ENCODE measurements around the gene ABAT.
"Not testable (repeated sequence)": the region's sequence is repeated elsewhere in the genome, so short reads cannot be mapped to it uniquely, and the experiment has no call there.

The ABAT gene

GRCh38 chr16:8682551-8683259, 8.3 kb downstream of the ABAT start:
- no peak for DNase-seq (ENCODE audit: low read depth, low spot score)

- DNase-seq (ENCODE audit: low read depth, low spot score): no peak
These were observed 9.2 kb downstream of the ABAT start for GRCh38 chr16:8683640-8684039.

- DNase-seq (ENCODE audit: low read depth, low spot score): no peak
These were observed 11.2 kb downstream of the ABAT start for GRCh38 chr16:8685617-8686016.

GRCh38 chr16:8686031-8686621, 11.7 kb downstream of the ABAT start:
- DNase-seq (ENCODE audit: low read depth, low spot score): no peak

- DNase-seq (ENCODE audit: low read depth, low spot score): no peak
These were observed 12.5 kb downstream of the ABAT start for GRCh38 chr16:8686879-8687278.

DNA sequence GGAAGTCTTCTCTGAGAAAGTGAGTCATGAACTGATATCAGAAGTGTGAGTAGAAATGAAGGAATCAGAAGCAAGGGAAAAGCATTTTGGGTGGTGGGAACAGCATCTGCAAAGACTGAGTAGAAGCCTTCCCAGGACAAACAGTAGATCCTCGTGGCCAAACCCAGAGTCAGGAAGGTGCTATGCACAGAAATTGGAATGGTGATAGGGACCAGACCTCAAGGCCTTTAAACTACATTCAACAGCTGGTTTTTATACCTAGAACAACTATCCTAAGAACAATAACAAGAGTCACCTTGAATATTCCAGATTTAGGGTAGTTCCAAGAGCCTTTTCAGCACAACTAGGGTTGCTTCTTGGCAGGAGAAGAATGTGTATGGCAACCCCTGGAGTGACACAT, 15.3 kb downstream of the ABAT start:
- no peak for DNase-seq (ENCODE audit: low read depth, low spot score)

- DNase-seq (ENCODE audit: low read depth, low spot score): no peak
These were observed 17.3 kb downstream of the ABAT start for GRCh38 chr16:8691728-8692127.

GRCh38 chr16:8694795-8695728, 20.6 kb downstream of the ABAT start:
- DNase-seq (ENCODE audit: low read depth, low spot score): no peak

GRCh38 chr16:8696880-8697279, 22.5 kb downstream of the ABAT start:
- DNase-seq (ENCODE audit: low read depth, low spot score): no peak

GRCh38 chr16:8697965-8698364, 23.5 kb downstream of the ABAT start:
- DNase-seq (ENCODE audit: low read depth, low spot score): no peak

GRCh38 chr16:8703693-8704092, 29.3 kb downstream of the ABAT start:
- no peak for DNase-seq (ENCODE audit: low read depth, low spot score)

DNA sequence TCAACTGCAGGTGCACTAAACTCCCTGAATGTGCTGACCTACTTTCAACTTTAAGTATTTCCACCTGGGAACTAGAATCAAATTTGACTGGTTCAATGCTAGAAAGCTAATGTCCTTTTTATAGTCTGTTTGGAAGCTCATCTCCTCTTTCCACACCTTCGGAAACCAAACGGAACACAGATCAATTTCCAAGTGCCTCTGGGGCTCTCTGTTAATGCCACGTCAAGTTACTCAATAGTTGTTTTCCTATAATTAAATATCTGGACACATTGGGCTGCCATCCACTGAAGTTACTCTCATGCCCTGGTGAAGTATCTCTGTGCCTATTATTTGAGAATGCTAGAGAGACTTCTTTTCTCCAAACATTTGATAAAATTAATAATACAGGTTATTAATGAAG, 29.7 kb downstream of the ABAT start:
- no peak for DNase-seq (ENCODE audit: low read depth, low spot score)

DNA sequence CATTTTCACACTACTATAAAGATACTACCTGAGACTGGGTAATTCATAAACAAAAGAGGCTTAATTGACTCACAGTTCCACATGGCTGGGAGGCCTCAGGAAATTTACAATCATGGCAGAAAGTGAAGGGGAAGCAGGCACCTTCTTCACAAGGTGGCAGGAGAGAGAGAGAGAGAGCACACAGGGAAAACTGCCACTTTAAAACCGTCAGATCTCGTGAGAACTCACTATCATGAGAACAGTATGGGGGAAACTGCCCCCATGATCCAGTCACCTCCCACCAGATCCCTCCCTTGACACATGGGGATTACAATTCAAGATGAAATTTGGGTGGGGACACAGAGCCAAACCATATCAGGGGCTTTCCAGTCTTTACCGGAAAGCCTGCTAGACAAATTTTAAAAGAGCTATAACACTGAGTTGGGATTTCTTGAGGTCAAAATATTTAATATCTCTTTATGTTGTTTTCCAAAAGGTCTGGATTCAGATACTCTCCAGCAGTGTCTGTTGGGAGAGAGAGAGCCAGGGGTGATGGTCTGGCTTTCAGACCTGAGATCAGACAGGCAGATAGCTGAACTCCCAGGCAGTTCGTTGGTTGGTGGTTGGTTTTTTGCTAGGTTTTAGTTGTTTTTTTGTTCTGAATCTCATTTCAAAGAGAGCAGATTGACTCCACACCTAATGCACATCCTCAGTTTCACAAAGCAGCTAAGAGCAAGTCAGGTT, 30.8 kb downstream of the ABAT start:
- not testable (repeated sequence) for DNase-seq (ENCODE audit: low read depth, low spot score)

DNA sequence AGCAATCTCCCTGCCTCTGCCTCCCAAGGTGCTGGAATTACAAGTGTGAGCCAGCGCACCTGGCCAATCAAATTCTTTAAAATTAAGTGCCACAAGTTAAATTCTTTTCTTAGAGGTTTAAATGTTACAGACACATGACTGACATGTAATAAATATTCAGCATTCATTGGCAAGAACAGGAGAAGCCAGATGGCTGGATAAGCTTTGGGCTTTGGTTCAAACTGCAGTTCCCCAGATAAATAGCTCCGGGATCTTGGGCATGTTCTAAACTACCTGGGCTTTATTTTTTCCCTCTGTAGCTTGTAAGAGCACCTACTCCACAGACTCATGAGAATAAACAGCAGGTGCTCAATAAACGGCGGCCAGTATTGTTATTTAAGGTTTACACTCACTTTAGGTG, 34.1 kb downstream of the ABAT start:
- no peak for DNase-seq (ENCODE audit: low read depth, low spot score)

GRCh38 chr16:8712589-8713361, 38.4 kb downstream of the ABAT start:
- no peak for DNase-seq (ENCODE audit: low read depth, low spot score)

DNA sequence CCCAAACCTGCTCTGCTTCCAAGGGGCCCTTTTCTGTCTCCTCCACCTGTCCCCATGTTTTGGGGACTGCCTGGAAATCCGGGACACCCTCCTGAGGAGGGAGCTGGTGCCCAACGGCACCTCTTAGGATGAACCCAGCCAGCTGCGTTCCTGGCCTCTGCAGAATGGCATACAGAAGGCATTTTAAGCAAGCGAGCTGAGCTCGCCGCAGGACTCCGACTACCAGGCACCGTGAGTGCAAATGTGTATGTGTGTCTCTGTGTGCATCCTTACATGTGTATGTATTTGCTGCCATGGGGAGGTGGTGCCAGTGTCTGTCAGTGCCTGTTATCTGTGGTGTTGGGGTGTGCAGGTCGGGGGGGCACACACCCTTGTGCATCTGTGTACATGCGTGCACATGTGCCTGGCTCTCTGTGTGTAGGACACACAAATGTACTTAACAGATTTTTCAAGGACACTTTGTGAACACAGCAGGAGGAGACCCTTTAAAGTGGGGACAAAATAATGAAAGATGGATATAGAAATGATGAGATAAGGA, 39.3 kb downstream of the ABAT start:
- DNase-seq (ENCODE audit: low read depth, low spot score): no peak

- no peak for DNase-seq (ENCODE audit: low read depth, low spot score)
These were observed 39.8 kb downstream of the ABAT start for GRCh38 chr16:8714174-8714573.

DNA sequence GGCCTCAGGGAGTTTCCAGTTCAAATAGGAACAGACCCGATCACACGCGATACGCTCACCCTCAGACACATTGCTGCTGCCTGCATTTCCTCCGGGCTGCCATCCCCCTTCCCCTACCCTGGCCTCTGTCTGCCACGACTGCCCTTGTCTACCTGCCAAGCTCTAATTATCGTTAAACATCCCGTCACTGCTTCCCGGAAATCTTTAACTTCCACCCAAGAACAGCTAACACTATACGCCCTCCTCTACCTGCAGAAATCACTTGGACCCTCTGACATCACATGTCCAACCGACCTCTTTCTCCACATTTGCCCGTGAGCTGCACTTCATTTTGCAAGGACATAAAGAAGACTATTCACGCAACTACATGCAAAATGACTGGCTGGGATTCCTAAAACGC, 40.4 kb downstream of the ABAT start:
- no peak for DNase-seq (ENCODE audit: low read depth, low spot score)

- no peak for DNase-seq (ENCODE audit: low read depth, low spot score)
These were observed 41.6 kb downstream of the ABAT start for GRCh38 chr16:8716052-8716451.

GRCh38 chr16:8716592-8716991, 42.2 kb downstream of the ABAT start:
- no peak for DNase-seq (ENCODE audit: low read depth, low spot score)

- no peak for DNase-seq (ENCODE audit: low read depth, low spot score)
These were observed 43.1 kb downstream of the ABAT start for GRCh38 chr16:8717469-8717868.

Measured in smooth muscle cell of the brain vasculature (primary cell).